Rectal smooth muscle tissue (tissue), 1 donor: ENCODE measurements around the gene FGR.

Source experiments
- H3K27ac ChIP-seq: one replicate; pipeline ENCODE4 v1.7.0; 2013; ENCODE audit warnings: low read depth, low read length, inconsistent platforms
- H3K27me3 ChIP-seq: one replicate; pipeline ENCODE4 v1.7.0; 2013; ENCODE audit warnings: low read length; ENCODE audit not compliant: control insufficient read depth, insufficient read depth
- H3K36me3 ChIP-seq: one replicate; pipeline ENCODE4 v1.7.0; 2013; ENCODE audit warnings: low read length; ENCODE audit not compliant: control insufficient read depth, insufficient read depth
- H3K4me1 ChIP-seq: one replicate; pipeline ENCODE4 v1.7.0; 2013; ENCODE audit warnings: low read length; ENCODE audit not compliant: control insufficient read depth, insufficient read depth
- H3K4me3 ChIP-seq: one replicate; pipeline ENCODE4 v1.7.0; 2013; ENCODE audit warnings: low read length
- H3K9ac ChIP-seq: one replicate; pipeline ENCODE4 v1.7.0; 2013; ENCODE audit warnings: low read length

The FGR gene

DNA sequence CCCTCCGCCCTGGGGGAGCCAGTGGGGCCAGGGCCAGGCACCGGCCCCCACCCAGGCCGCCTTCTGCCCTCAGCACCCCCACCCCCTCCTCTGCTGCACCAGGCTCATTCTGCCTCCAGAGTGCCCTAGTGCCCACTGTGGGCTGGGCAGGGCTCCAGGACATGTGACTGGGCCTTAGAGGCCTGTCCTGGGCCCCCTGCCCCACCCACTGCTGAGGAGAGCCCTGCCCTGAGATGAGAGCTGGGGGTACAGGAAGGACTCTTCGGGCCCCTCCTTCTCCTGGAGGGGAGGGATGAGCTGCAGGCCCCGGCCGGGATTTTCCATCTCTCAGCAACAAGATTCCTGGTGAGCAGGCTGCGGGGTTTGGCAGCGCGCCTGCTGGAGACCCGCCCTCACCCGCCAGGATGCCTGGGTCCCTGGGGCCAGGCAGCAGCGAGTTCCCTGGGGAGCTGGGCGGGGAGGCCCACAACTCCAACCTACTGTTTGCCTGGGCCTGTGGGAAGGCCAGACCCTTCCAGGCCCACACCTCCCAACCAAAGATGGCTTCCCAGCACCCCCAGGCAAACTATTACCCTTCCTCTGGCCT lies 45.1 kb downstream of the FGR start:
- Histone ChIP-seq H3K36me3 (no peaks in the 10 kb centered on the region), H3K4me3 (no peak overlapping the region), H3K27ac (peak overlapping the region; percentile 66), H3K4me1 (peaks cover 62% of the 10 kb centered on the region), H3K27me3 (no peaks in the 10 kb centered on the region), H3K9ac (no peak overlapping the region)

DNA sequence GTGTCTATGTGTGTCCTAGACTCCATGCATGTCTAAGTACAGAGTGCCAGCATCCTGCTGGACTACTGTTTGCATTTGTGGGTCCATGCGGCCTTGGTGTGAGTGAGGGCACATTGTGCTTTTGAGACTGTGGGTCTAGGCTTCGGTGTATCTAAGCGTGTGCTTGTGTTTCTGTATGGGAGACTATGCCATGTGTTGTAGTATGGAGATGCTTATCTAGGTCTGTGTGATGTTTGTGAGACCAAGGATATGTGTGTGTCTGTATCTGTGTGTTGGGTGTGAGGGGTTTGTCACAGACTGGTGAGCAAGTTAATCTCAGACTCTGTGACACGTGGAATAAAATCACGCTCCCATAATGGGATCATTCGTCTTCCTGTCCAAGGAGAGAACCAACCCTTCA lies 45.5 kb downstream of the FGR start:
- peak overlapping the region; percentile 66 for H3K27ac ChIP-seq
- no peak overlapping the region for H3K4me3 ChIP-seq
- H3K9ac ChIP-seq, result no peak overlapping the region
- H3K36me3 ChIP-seq, result no peaks in the 10 kb centered on the region
- no peaks in the 10 kb centered on the region for H3K27me3 ChIP-seq
- H3K4me1 ChIP-seq, result peaks cover 57% of the 10 kb centered on the region

DNA sequence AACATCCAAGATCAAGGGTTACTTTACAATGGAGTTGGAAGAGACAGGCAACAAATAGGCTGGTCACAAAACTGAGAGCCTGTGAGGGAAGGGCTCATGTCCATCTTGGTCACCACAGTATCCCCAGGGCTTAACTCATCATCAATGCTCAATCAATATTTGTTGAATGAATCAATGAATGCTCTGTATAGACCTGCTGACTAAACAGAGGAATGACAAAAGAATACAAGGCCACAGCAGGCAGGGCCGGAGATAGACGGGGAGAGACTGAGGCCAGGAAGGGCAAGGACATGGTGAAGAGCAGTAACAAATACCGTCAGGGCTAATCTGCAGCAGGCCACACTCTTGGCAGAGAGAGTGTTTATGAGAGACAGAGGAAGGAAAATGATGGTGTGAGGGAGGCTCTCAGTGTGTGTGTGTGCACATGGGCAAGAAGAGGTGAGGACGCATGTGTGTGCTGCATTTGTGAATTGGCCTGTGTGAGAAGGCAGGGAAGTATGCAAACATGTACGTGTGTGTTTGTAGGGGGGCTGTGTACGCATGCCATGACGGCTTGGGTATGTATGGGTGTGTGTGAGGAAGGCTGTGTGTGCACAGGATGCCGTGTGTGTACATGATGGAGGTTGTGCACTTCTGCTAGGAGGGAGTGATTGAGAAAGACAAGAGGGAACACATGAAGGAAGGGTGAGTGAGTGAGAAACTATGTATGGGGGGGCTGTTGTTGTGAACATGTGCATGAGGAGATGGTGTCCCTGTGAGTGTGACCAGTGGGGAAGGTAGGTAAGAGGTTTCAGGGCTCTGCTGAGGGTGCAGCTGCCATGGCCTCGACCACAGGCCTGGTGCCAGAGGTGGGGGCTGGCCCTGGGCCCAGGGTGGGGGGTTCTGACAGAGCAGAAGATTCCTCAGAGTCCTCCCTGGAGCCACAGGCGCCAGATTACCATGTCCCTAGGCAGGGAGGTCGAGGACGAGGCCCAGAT lies 46.4 kb downstream of the FGR start:
- Histone ChIP-seq H3K4me3 (no peak overlapping the region), H3K27ac (peak overlapping the region; percentile 66), H3K9ac (no peak overlapping the region), H3K36me3 (no peaks in the 10 kb centered on the region), H3K27me3 (no peaks in the 10 kb centered on the region), H3K4me1 (peaks cover 50% of the 10 kb centered on the region)

DNA sequence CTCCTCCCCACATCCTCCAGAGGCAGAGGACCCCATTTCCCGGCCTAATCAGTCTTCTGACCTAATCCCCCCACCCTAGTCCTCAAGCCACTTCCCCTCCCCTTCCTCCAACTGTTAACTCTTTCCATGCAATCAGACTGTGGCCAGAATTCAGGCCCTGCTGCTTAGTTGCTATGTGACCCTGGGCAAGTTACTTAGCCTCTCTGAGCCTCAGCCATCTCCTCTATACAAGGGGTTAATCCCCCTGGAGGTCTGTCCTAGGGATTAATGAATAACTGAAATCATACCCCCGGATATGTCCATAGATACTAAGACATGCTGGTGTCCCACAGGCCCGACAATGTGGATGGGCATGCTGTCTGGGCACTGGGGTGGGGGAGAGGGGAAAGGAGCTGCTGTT lies 49.3 kb downstream of the FGR start:
- no peak overlapping the region for H3K9ac ChIP-seq
- no peaks in the 10 kb centered on the region for H3K27me3 ChIP-seq
- no peak overlapping the region for H3K27ac ChIP-seq
- peaks cover 24% of the 10 kb centered on the region for H3K4me1 ChIP-seq
- no peak overlapping the region for H3K4me3 ChIP-seq
- H3K36me3 ChIP-seq, result no peaks in the 10 kb centered on the region

DNA sequence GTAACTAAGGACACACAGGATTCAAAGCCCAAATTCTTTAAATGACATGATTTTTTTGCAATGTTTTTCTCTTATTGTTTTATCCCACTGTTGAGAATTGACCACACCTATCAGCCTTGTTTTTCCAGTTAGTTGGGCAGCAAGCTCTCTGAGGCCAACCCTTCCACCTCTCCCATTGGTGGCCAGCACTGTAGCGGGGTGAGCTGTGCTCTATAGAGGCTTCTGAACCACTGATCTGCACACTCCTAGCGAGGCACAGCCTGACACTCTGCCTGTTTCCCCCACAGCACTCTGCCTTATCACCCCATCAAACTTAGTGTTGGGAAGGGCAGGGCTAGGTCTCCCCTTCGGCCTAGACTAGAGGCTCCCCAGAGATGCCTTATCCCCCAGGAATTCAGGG lies 50.5 kb downstream of the FGR start:
- H3K9ac ChIP-seq, result no peak overlapping the region
- H3K27ac ChIP-seq, result no peak overlapping the region
- H3K36me3 ChIP-seq, result no peaks in the 10 kb centered on the region
- H3K27me3 ChIP-seq, result no peaks in the 10 kb centered on the region
- H3K4me1 ChIP-seq, result peaks cover 15% of the 10 kb centered on the region
- no peak overlapping the region for H3K4me3 ChIP-seq

DNA sequence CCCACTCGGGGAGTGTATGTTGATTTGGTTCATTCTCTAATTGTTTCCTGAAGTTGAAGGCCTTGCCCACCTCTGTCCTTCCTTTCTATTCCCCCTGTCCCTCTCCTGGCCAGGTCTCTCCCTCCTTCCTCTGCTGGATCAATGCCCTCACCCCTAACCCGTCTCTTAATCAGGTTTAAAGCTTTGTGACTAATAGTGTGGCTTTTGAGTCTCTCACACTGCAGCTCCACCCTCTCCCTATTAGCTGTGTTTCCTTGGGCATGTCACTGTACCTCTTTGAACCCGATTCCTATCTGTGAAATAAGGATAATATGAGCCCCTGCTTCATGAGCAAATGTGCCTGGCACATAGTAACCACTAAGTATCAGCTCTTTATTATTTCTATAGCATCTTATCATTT lies 51.5 kb downstream of the FGR start:
- Histone ChIP-seq H3K36me3 (no peaks in the 10 kb centered on the region), H3K4me3 (no peak overlapping the region), H3K27me3 (no peaks in the 10 kb centered on the region), H3K27ac (no peak overlapping the region), H3K4me1 (peaks cover 8% of the 10 kb centered on the region), H3K9ac (no peak overlapping the region)

DNA sequence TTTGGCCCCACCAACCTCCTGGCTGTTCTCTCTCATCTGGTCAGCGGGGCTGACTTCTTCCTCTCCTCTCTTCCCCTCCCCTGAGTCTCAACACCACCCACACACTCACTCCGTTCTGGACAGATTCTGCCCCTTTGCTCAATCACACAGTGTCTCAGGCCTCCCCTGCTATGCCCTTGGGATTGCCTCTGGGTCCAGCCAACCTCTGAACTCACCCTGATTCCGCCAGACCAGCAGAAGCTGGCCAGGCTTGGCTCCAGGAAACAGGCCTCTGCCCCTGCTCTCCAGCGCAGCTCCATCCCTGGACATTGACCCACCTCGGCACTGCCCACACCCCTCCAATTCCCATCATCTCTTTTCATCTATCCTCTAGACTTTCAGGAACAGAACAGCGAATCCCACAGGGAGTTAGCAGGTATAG lies 53.2 kb downstream of the FGR start:
- Histone ChIP-seq H3K4me1 (peaks cover 9% of the 10 kb centered on the region), H3K36me3 (no peaks in the 10 kb centered on the region), H3K9ac (no peak overlapping the region), H3K27me3 (no peaks in the 10 kb centered on the region), H3K4me3 (no peak overlapping the region), H3K27ac (no peak overlapping the region)

DNA sequence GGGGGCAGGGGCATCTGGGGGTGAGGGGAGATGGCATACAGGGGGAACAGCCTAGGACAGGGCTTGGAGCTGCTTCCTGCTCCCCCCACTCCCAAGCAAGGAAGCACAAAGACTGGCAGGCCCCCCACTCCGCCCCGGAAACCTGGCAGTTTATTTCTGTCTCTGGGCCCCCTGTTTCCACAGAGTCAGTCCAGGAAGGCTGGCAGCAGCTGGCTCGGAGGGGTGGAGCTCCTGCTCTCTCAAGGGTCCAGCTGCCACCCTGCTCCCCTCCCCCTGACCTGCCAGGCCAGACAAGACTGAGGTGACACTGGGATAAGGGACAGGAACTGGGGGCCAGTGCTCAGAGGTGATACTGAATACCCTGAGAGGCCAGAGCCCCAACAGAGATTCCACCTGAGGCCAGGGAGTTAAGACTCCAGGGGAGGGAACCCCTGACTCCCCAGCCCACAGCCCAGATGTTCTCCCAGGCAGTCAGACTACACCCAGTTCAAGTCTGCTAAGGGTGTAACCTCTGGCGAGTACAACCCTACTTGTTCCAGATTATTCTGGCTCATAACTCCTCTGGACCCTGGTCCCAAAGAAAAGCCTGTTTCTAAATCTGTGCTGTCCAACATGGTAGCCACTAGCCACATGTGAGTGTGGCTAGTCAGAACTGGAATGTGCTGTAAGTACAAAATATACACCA lies 57.3 kb downstream of the FGR start:
- no peak overlapping the region for H3K4me3 ChIP-seq
- H3K9ac ChIP-seq, result no peak overlapping the region
- no peaks in the 10 kb centered on the region for H3K36me3 ChIP-seq
- no peaks in the 10 kb centered on the region for H3K27me3 ChIP-seq
- H3K4me1 ChIP-seq, result peaks cover 38% of the 10 kb centered on the region
- peak overlapping the region; percentile 52 for H3K27ac ChIP-seq

DNA sequence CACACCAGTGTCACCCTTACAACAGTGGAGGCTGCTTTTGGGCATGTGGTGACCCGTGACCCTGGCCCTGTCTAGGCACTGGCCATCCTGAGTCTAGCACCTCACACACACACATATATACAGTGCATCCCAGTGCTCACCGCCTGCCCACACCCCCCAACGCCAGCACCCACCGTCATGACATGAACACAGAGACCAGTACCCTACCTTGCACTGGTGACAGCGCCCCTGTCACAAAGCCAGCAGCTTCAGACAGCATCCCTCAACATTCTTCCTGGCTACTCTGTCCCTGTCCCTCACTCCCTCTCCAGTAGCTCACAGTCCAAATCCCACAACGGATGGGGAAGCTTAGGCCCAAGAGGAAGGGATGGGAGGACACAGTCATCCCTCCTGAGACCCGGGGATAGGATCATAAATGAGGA lies 58.2 kb downstream of the FGR start:
- Histone ChIP-seq H3K36me3 (no peaks in the 10 kb centered on the region), H3K9ac (no peak overlapping the region), H3K27ac (peak overlapping the region; percentile 84), H3K4me1 (peaks cover 47% of the 10 kb centered on the region), H3K4me3 (no peak overlapping the region), H3K27me3 (no peaks in the 10 kb centered on the region)

DNA sequence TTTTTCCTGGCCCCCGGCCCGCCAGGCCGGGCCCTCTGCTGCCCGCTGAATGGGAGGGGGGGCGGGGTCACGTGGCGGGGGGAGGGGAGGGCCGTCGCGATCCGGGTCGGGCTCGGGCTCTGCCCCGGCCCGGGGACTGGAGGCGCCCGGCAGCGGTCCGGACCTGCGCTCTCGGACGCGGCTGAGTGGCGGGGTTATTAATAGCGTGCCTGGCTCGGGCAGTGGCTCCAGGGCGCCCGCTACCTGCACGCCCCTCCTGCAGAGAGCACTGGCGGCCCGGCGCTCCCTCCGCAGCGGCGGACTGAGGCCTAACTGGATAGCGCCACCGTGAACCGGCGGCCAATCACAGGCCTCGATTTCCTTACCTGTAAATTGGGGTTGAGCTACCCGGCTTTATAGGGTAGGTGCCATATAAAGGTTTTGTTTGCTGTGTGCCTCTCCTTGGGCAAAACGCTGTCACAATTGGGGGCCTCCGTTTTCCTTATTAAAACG lies 59.1 kb downstream of the FGR start:
- Histone ChIP-seq H3K4me3 (peak overlapping the region; percentile 57), H3K27me3 (no peaks in the 10 kb centered on the region), H3K27ac (peak overlapping the region; percentile 84), H3K4me1 (peaks cover 55% of the 10 kb centered on the region), H3K36me3 (no peaks in the 10 kb centered on the region), H3K9ac (no peak overlapping the region)

DNA sequence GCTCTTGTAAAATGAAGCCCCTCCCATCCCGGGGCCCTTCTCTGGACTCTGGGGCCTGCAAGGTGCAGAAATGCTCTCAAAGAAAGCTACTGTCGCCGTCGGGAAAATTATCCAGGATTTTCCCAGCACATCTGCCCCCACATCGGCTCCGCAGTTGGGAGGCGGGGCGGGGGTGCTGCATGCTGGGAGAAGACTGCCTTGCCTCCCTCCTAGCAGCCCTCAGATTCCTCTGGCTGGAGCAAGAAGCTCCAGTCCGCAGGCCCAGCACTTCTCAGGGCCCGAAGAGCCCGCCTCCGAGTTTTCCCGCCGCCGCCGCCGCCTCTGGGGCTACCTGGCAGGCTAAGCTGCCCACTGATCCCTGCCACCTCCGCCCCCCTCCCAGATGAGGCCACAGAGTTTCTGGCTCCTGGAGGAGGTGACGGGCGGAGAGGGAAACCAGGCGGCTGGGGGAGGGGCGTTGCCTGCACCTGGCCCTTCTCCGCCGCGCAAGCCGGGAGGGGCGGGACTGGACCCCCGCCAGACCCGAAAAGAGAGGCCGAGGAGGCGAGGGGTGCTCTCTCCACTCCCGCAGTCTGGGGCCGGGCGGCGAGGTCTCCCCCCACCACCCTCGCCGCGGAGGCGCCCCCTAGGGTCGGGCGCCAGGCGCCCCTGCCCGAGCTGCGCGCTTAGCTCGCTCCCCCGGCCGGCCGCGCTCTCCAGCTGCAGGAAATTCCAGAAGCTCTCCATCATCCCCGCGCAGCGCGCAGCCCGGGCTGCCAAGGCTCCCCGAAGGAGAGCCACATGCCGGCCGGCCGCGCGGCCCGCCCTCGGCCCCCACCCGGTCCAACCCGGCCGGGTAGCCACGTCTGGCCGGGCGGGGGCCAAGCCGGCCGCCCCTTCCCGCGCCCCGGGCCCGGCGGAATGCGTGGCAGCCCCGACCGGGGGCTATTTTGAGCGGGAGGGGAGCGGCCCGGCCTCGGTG lies 59.8 kb downstream of the FGR start:
- Histone ChIP-seq H3K27me3 (no peaks in the 10 kb centered on the region), H3K9ac (no peak overlapping the region), H3K4me3 (peak overlapping the region; percentile 57), H3K4me1 (peaks cover 57% of the 10 kb centered on the region), H3K27ac (peak overlapping the region; percentile 84), H3K36me3 (no peaks in the 10 kb centered on the region)
